GM19099 (cell line): Measurements from ENCODE around the gene ASMTL.

ENCODE experiments used
- POLR2A ChIP-seq: IDR thresholded peaks from 3 replicates; pipeline ENCODE4 v1.6.1; 2011; ENCODE audit warnings: low read depth; ENCODE audit not compliant: insufficient read length; ENCODE audit errors: extremely low read depth

ASMTL gene

GRCh38 chrX:1465286-1466231 is 12.8 kb upstream of the ASMTL start:
- TF ChIP-seq POLR2A: no peak

DNA sequence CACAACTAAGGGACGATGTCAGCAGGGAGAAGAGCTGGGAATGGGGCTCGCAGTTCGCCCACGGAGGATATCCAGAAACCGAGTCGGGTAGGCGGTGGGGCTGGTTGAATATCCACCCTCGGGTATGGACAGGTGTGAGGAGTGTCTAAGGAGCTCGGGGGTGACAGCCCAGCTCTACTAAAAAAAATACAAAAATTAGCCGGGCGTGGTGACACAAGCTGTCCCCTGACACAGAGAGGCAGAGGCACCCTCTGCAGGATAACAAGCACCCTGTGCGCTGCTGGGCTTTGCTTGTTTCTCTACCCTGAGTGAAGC is 12.2 kb upstream of the ASMTL start:
- TF ChIP-seq POLR2A: no peak

DNA sequence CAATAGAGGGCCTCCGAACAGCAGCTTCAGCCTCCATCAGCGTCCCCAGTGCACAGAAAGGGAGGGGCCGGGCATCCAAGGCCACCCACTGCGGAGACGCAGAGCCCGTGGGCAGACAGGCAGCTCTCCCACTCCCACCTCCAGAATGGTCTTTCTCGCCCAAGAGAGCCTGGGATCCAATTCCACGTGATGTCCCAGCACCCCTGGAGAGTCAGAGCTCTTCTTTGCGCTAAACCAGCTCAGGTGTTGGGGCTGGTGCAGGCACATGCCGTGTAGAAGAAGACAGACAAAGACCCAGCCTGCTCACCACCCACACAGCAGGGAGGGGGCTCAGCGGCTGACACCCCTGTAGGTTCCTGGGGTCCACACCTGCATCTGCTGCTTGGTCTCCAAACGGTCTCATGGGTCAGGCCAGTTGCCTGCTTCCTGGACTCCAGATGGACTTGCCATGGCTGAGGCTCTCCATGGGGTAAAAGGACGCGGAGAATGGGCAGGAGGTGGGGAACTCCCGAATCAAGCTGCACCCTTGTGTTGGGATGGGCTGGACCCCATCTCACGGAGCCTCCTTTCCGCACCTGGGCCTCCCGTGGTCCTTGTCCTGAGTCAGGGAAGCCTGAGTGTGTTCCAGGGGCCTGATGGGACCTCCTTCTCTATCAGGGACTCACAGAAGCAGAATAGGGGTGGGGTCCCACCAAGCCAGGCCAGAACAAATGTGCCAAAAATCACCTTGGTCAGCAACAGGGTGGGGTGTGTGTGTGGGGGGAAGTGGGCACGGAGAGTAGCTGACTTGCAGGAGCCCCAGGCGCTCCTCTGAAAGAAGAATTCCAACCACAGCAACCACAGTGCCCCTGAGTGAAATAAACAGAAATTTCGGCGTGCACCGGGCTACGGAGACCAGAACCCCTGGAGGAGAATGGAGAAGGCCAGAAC is 11.6 kb upstream of the ASMTL start:
- TF ChIP-seq POLR2A: no peak

- TF ChIP-seq POLR2A: no peak
These were observed 10.9 kb upstream of the ASMTL start for GRCh38 chrX:1463581-1463980.

GRCh38 chrX:1462596-1463251 is 10.0 kb upstream of the ASMTL start:
- TF ChIP-seq POLR2A: no peak

DNA sequence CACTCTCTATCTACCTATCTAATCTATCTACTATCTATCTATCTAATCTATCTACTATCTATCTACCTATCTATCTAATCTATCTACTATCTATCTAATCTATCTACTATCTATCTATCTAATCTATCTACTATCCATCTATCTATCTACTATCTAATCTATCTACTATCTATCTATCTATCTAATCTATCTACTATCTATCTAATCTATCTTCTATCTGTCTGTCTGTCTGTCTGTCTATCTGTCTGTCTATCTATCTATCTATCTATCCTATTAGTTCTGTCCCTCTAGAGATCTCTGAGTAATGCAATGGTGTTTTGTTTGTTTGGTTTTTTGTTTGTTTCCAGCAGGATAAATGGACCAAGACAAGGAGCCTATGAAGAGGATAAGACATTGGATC is 9.4 kb upstream of the ASMTL start:
- TF ChIP-seq POLR2A: no peak

DNA sequence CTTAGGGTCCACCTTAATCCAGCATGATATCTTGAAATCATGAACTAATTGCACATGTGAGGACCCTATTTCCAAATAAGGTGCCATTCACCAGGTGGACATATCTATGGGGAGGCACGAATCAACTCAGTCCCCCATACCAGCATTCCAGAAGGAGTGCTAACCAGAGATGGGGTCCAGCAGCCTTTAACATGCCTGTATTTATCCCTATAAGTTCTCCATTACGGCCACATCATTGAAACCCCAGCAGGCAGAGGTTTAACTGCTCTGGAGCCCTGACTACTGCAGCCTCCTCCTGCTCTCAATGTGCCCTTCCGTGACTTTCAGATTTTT is 3.2 kb upstream of the ASMTL start:
- TF ChIP-seq POLR2A: no peak

DNA sequence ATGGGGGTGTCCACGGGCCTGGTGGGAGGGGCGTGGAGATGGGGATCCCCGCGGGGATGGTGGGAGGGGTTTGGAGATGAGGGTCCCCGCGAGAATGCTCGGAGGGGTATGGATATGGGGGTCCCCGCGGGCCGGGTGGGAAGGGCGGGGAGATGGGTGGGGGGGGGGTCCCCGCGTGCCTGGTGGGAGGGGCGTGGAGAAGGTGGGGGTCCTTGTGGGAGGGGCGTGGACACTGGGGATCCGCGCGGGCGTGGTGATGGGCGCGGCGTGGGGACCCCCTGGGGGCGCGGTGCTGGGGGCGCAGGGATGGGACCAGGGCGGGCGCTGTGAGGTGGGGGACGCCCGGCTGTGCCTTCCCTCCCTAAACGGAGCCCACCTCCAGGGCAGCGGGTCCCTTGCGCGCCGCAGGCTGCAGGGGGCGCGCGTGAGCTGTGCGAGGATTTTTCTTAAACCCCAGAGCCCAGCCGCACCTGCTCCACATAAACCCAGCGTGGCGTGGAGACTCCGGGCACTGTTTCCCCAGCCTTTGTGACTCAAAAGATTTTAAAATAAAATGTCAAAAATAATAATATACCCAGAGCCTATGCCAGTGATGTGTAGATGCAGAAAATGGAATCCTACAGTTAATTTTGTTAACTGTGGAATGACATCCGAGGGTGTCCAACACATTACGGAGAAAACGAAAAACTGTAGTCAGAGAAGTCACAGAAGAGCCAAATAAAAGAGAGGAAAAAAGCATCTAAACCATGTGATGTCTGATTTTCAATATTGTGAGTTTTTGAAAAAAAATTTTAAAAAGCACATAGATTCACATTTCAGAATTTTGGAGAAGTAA is 1.5 kb upstream of the ASMTL start:
- no peak for TF ChIP-seq POLR2A

- TF ChIP-seq POLR2A: peak; percentile 28
These were observed 680 bp upstream of the ASMTL start for GRCh38 chrX:1453395-1453783.

DNA sequence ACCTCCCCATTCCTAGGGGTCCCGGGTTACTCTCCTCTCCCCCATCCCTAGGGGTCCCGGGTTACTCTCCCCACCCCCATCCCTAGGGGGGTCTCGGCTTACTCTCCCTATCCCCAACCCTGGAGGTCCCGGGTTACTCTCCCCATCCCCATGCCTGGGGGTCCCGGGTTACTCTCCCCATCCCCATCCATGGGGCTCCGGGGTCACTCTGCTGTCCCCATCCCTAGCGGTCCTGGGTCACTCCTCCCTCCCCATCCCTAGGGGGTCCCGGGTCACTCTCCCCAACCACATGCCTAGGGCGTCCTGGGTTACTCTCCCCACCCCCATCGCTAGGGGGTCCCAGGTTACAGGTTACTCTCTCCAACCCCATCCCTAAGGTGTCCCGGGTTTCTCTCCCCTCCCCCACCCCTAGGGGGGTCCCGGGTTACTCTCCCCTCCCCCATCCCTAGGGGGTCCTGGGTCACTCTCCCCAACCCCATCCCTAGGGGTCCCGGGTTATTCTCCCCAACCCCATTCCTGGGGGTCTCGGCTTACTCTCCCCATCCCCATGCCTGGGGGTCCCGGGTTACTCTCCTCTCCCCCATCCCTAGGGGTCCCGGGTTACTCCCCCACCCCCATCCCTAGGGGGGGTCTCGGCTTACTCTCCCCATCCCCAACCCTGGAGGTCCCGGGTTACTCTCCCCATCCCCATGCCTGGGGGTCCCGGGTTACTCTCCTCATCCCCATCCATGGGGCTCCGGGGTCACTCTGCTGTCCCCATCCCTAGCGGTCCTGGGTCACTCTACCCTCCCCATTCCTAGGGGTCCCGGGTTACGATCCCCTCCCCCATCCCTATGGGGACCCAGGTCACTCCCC is 821 bp downstream of the ASMTL start:
- TF ChIP-seq POLR2A: no peak

GRCh38 chrX:1451251-1451660 is 1.5 kb downstream of the ASMTL start:
- no peak for TF ChIP-seq POLR2A

DNA sequence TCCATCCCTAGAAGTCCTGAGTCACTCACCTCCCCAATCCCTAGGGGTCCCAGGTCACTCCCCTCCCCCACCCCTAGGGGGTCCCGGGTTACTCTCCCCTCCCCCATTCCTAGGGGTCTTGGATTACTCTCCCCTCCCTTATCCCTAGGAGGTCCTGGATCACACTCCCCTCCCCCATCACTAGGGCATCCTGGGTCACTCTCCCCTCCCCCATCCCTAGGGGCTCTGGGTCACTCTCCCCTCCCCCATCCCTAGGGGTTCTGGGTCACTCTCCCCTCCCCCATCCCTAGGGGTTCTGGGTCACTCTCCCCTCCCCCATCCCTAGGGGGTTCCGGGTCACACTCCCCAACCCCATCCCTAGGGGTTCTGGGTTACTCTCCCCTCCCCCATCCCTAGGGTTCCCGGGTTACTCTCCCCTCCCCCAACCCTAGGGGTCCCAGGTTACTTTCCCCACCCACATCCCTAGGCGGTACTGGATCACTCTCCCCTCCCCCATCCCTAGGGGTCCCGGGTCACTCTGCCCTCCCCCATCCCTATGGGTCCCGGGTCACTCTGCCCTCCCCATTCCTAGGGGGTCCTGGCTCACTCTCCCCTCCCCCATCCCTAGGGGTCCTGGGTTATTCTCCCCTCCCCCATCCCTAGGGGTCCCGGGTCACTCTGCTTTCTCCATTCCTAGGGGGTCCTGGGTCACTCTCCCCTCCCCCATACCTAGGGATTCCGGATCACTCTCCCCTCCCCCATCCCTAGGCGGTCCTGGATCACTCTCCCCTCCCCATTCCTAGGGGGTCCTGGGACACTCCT is 2.1 kb downstream of the ASMTL start:
- TF ChIP-seq POLR2A: no peak

- no peak for TF ChIP-seq POLR2A
These were observed 2.9 kb downstream of the ASMTL start for GRCh38 chrX:1449823-1450149.

GRCh38 chrX:1449036-1449822 is 3.5 kb downstream of the ASMTL start:
- TF ChIP-seq POLR2A: no peak
